Measurements from ENCODE around the gene CRTAC1.

DNA sequence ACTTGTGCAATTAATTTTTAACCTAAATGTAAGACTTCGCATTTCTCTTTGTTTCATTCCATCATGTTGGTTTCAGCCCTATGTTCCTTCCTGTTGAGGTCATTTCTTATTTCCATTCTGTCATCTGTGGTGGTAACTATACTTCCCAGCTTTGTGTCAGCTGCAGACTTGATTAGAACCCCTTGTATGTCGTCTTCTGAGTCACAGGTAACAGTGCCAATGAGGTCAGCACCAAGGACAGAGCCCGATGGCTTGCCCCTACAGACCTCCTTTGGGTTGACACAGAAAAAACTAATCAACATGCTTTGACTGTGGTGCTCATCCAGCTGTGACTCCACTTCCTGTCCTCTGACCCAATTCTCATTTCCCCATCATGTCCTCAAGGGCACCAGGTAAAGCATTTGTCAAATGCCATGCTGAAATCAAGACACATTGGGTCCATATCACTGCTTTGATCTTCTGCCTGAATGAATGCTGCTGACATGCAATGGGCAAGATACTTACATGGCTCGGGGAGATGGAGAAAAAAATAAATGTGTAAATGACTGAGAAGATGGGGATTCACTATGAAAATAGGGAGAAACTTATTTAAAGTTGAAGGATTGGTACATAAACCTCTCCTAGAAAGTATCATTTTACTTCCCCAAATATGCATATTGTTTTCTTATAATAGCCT is 25.6 kb upstream of the CRTAC1 start:
- TF ChIP-seq, protein P1, sequence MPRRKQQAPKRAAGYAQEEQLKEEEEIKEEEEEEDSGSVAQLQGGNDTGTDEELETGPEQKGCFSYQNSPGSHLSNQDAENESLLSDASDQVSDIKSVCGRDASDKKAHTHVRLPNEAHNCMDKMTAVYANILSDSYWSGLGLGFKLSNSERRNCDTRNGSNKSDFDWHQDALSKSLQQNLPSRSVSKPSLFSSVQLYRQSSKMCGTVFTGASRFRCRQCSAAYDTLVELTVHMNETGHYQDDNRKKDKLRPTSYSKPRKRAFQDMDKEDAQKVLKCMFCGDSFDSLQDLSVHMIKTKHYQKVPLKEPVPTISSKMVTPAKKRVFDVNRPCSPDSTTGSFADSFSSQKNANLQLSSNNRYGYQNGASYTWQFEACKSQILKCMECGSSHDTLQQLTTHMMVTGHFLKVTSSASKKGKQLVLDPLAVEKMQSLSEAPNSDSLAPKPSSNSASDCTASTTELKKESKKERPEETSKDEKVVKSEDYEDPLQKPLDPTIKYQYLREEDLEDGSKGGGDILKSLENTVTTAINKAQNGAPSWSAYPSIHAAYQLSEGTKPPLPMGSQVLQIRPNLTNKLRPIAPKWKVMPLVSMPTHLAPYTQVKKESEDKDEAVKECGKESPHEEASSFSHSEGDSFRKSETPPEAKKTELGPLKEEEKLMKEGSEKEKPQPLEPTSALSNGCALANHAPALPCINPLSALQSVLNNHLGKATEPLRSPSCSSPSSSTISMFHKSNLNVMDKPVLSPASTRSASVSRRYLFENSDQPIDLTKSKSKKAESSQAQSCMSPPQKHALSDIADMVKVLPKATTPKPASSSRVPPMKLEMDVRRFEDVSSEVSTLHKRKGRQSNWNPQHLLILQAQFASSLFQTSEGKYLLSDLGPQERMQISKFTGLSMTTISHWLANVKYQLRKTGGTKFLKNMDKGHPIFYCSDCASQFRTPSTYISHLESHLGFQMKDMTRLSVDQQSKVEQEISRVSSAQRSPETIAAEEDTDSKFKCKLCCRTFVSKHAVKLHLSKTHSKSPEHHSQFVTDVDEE (CRISPR knock-in tag; IDR thresholded peaks at IDR 0.05): no peak
- TF ChIP-seq, protein P2, sequence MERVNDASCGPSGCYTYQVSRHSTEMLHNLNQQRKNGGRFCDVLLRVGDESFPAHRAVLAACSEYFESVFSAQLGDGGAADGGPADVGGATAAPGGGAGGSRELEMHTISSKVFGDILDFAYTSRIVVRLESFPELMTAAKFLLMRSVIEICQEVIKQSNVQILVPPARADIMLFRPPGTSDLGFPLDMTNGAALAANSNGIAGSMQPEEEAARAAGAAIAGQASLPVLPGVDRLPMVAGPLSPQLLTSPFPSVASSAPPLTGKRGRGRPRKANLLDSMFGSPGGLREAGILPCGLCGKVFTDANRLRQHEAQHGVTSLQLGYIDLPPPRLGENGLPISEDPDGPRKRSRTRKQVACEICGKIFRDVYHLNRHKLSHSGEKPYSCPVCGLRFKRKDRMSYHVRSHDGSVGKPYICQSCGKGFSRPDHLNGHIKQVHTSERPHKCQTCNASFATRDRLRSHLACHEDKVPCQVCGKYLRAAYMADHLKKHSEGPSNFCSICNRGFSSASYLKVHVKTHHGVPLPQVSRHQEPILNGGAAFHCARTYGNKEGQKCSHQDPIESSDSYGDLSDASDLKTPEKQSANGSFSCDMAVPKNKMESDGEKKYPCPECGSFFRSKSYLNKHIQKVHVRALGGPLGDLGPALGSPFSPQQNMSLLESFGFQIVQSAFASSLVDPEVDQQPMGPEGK (CRISPR knock-in tag; IDR thresholded peaks at IDR 0.05; ENCODE audit: borderline replicate concordance): no peak
- no peak for TF ChIP-seq GLIS3 (CRISPR knock-in tag; IDR thresholded peaks at IDR 0.05)

Data from SK-N-SH treated with all-trans-retinoic acid at 6 μM for 48 hours (cell line).